K562 (cell line): ENCODE data around the gene DYNC2LI1.

Source experiments
- CTCF ChIP-seq, 3 experiments: IDR thresholded peaks in 2 of 3; conservative IDR thresholded peaks in 1 of 3; 2 replicates each; pipeline ENCODE4 v1.5.1; 2011 to 2012; ENCODE audit warnings: low read length in 3 of 3, mild to moderate bottlenecking in 3 of 3, control low read depth in 2 of 3, improper control_type of control experiment in 1 of 3, inconsistent platforms in 1 of 3, low read depth in 1 of 3, mixed read lengths in 1 of 3, moderate library complexity in 1 of 3; ENCODE audit not compliant: insufficient read depth in 2 of 3
- HMG20A ChIP-seq: fragments of 450-650 bp; formaldehyde crosslinking; conservative IDR thresholded peaks from 2 replicates; pipeline ENCODE4 v1.4.0; 2020; ENCODE audit warnings: mild to moderate bottlenecking, mixed read lengths
- JUN ChIP-seq, 2 experiments: sonication (generic) in 1 of 2; formaldehyde crosslinking in 1 of 2; IDR thresholded peaks; 2 replicates each; pipeline versions ENCODE4 v1.6.1 to v1.8.0; 2012 to 2022; ENCODE audit warnings: borderline replicate concordance in 2 of 2, mild to moderate bottlenecking in 2 of 2, improper control_type of control experiment in 1 of 2, low read depth in 1 of 2, low read length in 1 of 2, missing genetic modification reagents in 1 of 2
- RAD21 ChIP-seq, 2 experiments: fragments of 250-450 bp in 1 of 2; fragments of 450-650 bp in 1 of 2; sonication (Bioruptor Pico) in 1 of 2; formaldehyde crosslinking in 1 of 2; IDR thresholded peaks in 1 of 2; conservative IDR thresholded peaks in 1 of 2; 2 replicates each; pipeline versions ENCODE4 v1.4.0 to v1.8.0; 2020 to 2022; ENCODE audit warnings: mild to moderate bottlenecking in 2 of 2, moderate library complexity in 1 of 2
- SIRT6 ChIP-seq: IDR thresholded peaks from one replicate; pipeline ENCODE4 v1.6.1; 2012; ENCODE audit warnings: low read depth, mild to moderate bottlenecking, control low read depth, inconsistent platforms, low read length, moderate library complexity
- ZNF766 ChIP-seq: fragments of 200-800 bp; sonication (Bioruptor generic); conservative IDR thresholded peaks from 2 replicates; pipeline ENCODE4 v1.6.1; 2016; ENCODE audit warnings: missing genetic modification characterization, missing compliant biosample characterization

DNA sequence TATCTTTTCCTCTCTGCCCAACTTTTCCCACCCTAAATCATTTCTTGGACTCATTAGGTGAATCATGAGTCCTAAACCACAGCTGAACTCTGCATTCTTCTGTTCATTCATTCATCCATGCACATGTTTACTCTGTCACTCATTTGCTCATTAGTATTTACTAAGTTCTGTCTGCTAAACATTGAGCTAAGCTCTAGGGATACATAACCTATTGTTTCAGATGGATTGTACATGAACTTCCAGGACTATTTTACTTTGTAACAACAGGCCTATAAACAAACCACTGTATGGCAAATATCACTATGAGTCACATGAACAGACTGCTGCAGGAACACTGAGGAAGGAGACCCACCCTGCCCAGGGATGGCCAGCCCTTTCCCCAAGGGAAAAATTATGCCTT lies 14.6 kb upstream of the DYNC2LI1 start:
- no peak for TF ChIP-seq JUN (IDR thresholded peaks at IDR 0.05; ENCODE audit: borderline replicate concordance, low read depth, low read length)
- TF ChIP-seq JUN (CRISPR knock-in tag; IDR thresholded peaks at IDR 0.05; ENCODE audit: borderline replicate concordance), result no peak
- no peak for TF ChIP-seq SIRT6
- TF ChIP-seq CTCF (IDR thresholded peaks at IDR 0.05 in 2 of 3, conservative IDR thresholded peaks at IDR 0.05 in 1 of 3; ENCODE audit: insufficient read depth in 2 of 3, low read depth in 1 of 3, low read length in 3 of 3), result no peak
- TF ChIP-seq HMG20A (CRISPR knock-in tag), result no peak
- no peak for TF ChIP-seq RAD21 (CRISPR knock-in tag; conservative IDR thresholded peaks at IDR 0.05 in 1 of 2, IDR thresholded peaks at IDR 0.05 in 1 of 2)
- TF ChIP-seq ZNF766, result no peak
